A549 (cell line): Measurements from ENCODE around the gene CDRT15.

Experiments
- BCL3 ChIP-seq: fragments of >200 bp; sonication (Bioruptor Twin); formaldehyde crosslinking; IDR thresholded peaks from 3 replicates; pipeline ENCODE4 v1.6.1; 2016
- CEBPB ChIP-seq, 2 experiments: fragments of >200 bp in 1 of 2; sonication (Bioruptor Twin) in 1 of 2; formaldehyde crosslinking in 1 of 2; IDR thresholded peaks; 2 replicates each; pipeline ENCODE4 v1.6.1; 2012 to 2016
- CTCF ChIP-seq: fragments of >200 bp; sonication (Bioruptor Twin); formaldehyde crosslinking; IDR thresholded peaks from 3 replicates; pipeline ENCODE4 v1.5.1; 2016
- EP300 ChIP-seq, 2 experiments: fragments of >200 bp; sonication (Bioruptor Twin); formaldehyde crosslinking; IDR thresholded peaks; 2 replicates in 1 of 2; 3 replicates in 1 of 2; pipeline ENCODE4 v1.6.1; 2016 to 2017
- GATA3 ChIP-seq: IDR thresholded peaks from 2 replicates; pipeline ENCODE4 v1.6.1; 2012; ENCODE audit warnings: borderline replicate concordance
- JUN ChIP-seq, 2 experiments: fragments of >200 bp; sonication (Bioruptor Twin); formaldehyde crosslinking; IDR thresholded peaks; 2 replicates in 1 of 2; 3 replicates in 1 of 2; pipeline ENCODE4 v1.6.1; 2016 to 2017
- JUNB ChIP-seq: fragments of >200 bp; sonication (Bioruptor Twin); formaldehyde crosslinking; IDR thresholded peaks from 2 replicates; pipeline ENCODE4 v1.6.1; 2016
- MYC ChIP-seq: IDR thresholded peaks from 2 replicates; pipeline ENCODE4 v1.6.1; 2012; ENCODE audit warnings: mild to moderate bottlenecking, inconsistent platforms, low read length, improper control_type of control experiment, borderline replicate concordance
- PBX3 ChIP-seq: IDR thresholded peaks from 2 replicates; pipeline ENCODE4 v1.6.1; 2012
- POLR2A ChIP-seq: IDR thresholded peaks from 2 replicates; pipeline ENCODE4 v1.6.1; 2012; ENCODE audit warnings: mild to moderate bottlenecking, low read length
- SREBF2 ChIP-seq: fragments of 450-650 bp; IDR thresholded peaks from 2 replicates; pipeline ENCODE4 v1.6.1; 2014; ENCODE audit warnings: mild to moderate bottlenecking, moderate library complexity
- USF2 ChIP-seq: fragments of 450-650 bp; IDR thresholded peaks from 2 replicates; pipeline ENCODE4 v1.6.1; 2014; ENCODE audit warnings: antibody characterized with exemption
- ZFP36 ChIP-seq: fragments of 450-650 bp; IDR thresholded peaks from 2 replicates; pipeline ENCODE4 v1.6.1; 2014; ENCODE audit warnings: borderline replicate concordance; ENCODE audit not compliant: partially characterized antibody

- TF ChIP-seq CTCF (no peak), SREBF2 (no peak), JUNB (no peak), USF2 (no peak), POLR2A (no peak), CEBPB (IDR thresholded peaks at IDR 0.05) (no peak), PBX3 (no peak), ZFP36 (no peak), GATA3 (no peak), JUN (IDR thresholded peaks at IDR 0.05) (no peak), EP300 (IDR thresholded peaks at IDR 0.05) (no peak), MYC (no peak), BCL3 (no peak)
Measured at GRCh38 chr17:14281530-14281929, 44.9 kb upstream of the CDRT15 start.
